Muscle layer of colon (tissue), 2 donors: ENCODE data around the gene PIK3CA.
"Not testable (repeated sequence)": the region's sequence is repeated elsewhere in the genome, so short reads cannot be mapped to it uniquely, and the experiment has no call there.

Experiments used
- H3K27ac ChIP-seq: one replicate; pipeline ENCODE4 v1.7.0; 2013; ENCODE audit warnings: low read depth, mild to moderate bottlenecking, low read length, moderate library complexity
- H3K27me3 ChIP-seq, 2 donors: one replicate each; pipeline ENCODE4 v1.7.0; 2013; ENCODE audit warnings: low read length in 2 of 2, mild to moderate bottlenecking in 2 of 2; ENCODE audit not compliant: insufficient read depth in 2 of 2, control insufficient read depth in 1 of 2
- H3K36me3 ChIP-seq: one replicate; pipeline ENCODE4 v1.7.0; 2013; ENCODE audit warnings: mild to moderate bottlenecking, low read length; ENCODE audit not compliant: insufficient read depth
- H3K4me1 ChIP-seq: one replicate; pipeline ENCODE4 v1.7.0; 2013; ENCODE audit warnings: mild to moderate bottlenecking, low read length; ENCODE audit not compliant: insufficient read depth
- H3K4me3 ChIP-seq, 2 donors: one replicate each; pipeline ENCODE4 v1.7.0; 2013; ENCODE audit warnings: low read length in 2 of 2, low read depth in 1 of 2, mild to moderate bottlenecking in 1 of 2, moderate library complexity in 1 of 2
- H3K9ac ChIP-seq: one replicate; pipeline ENCODE4 v1.7.0; 2013; ENCODE audit warnings: low read length
- H3K9me3 ChIP-seq: one replicate; pipeline ENCODE4 v1.7.0; 2013; ENCODE audit warnings: mild to moderate bottlenecking, low read length
- donor health status: abdominal sarcoma.
- donor health status: Adenocarcinoma of cecum.

Gene PIK3CA

DNA sequence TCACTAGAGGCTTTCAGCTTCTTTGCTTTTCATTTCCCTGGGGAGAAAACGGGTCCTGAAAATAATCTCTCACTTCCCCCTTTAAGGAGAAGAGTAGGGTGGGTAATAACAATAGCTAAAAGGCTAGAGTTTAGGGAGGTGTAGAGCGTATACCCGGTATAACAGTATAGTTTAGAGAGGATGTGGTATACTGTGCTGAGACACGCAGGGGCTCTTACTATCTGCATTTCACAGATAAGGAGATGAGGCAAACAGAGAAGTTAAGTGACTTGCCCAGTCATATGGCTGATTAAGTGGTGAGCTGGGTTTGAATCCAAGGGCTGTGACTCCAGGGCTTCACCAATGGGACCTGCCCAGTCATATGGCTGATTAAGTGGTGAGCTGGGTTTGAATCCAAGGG is 117.7 kb downstream of the PIK3CA start:
- H3K4me3 ChIP-seq: no peak overlapping the region
- H3K4me1 ChIP-seq: no peaks in the 10 kb centered on the region
- H3K9me3 ChIP-seq: no peaks in the 10 kb centered on the region
- H3K9ac ChIP-seq: no peak overlapping the region
- no peaks in the 10 kb centered on the region for H3K27me3 ChIP-seq
- H3K27ac ChIP-seq: no peak overlapping the region
- H3K36me3 ChIP-seq: no peaks in the 10 kb centered on the region

DNA sequence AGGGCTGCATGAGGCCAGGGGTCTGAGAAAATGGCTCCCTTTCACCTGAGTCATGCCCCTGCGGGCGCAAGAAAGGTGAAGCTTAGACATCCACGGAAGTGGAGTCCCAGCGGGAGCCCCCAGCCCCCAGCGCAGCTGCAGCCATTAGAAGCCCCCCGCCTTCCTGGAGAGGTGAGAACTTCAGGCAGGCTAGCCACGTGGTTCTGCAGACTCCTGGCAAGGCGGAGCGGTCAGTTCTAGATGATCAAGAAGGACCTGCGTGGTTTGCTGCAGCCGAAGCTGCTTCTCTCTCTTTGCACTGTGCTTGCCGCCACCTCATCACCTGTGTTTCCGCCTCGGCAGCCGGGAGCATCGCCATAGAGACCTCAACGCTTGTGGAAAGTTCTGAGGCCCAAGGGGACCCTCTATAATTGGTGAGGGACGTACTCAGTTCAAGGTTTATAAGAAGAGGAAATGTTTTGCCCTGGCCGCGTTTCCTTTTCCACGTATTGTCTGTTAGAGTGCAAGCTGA is 118.6 kb downstream of the PIK3CA start:
- Histone ChIP-seq H3K27me3 (no peaks in the 10 kb centered on the region), H3K4me3 (no peak overlapping the region), H3K9me3 (no peaks in the 10 kb centered on the region), H3K27ac (no peak overlapping the region), H3K36me3 (no peaks in the 10 kb centered on the region), H3K9ac (no peak overlapping the region), H3K4me1 (no peaks in the 10 kb centered on the region)

DNA sequence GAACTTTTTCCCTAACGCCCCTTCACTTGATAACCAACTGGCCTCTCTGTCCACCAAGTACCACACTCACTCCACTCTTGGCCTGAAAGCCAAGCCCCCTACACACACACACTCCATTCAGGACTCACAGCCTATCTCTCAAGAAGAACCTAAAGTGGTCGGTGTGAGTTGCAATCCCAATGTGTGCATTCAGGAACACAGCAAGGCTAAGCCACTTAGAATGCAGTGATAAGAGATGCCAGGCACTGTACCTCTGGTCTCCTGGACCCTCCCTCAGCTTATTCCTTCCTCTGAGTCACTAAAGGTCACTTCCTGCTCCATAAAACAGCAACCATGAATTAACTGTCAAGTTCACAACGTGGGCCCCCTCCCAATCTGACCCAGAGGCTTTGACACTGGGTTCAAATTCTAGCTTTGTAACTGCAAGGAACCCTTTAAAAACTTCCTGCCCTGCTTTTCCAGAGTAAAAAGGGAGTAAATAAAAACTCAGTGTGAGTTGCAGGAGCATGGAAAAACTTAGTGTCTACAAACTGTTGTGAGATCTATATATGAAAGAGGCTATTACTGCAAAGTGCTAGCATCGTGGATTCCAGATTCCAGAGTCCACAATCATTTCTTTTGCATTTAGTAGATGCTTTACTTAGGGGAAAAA is 120.4 kb downstream of the PIK3CA start:
- Histone ChIP-seq H3K4me3 (no peak overlapping the region), H3K27ac (no peak overlapping the region), H3K4me1 (no peaks in the 10 kb centered on the region), H3K27me3 (no peaks in the 10 kb centered on the region), H3K9me3 (no peaks in the 10 kb centered on the region), H3K9ac (no peak overlapping the region), H3K36me3 (no peaks in the 10 kb centered on the region)

DNA sequence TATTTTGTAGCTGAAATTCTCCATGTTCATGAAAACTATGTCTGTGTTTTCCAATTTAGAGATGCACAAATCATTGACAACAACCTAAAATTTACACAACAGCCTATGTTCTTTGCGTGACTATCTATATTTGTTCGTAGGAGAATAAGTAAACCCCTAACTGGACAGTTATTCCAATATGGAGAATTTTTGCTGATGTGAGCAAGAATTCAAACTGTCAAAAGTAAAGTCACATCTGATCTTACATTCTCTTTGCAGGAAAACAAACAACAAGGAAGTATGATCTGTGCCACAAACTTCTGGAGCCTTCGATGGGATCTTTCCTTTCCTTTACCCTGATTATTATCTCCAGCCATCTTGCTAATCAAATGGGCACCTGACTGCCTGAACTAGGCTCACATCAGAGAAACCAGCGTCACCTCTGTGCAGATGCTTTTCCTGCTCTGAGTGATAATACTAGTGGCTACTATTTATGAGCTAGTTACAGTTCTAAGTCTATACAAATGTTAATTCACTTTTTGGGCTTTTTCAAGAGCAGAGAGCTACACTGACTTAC is 121.1 kb downstream of the PIK3CA start:
- Histone ChIP-seq H3K4me3 (no peak overlapping the region), H3K27me3 (no peaks in the 10 kb centered on the region), H3K9ac (no peak overlapping the region), H3K36me3 (no peaks in the 10 kb centered on the region), H3K4me1 (no peaks in the 10 kb centered on the region), H3K27ac (no peak overlapping the region), H3K9me3 (no peaks in the 10 kb centered on the region)

DNA sequence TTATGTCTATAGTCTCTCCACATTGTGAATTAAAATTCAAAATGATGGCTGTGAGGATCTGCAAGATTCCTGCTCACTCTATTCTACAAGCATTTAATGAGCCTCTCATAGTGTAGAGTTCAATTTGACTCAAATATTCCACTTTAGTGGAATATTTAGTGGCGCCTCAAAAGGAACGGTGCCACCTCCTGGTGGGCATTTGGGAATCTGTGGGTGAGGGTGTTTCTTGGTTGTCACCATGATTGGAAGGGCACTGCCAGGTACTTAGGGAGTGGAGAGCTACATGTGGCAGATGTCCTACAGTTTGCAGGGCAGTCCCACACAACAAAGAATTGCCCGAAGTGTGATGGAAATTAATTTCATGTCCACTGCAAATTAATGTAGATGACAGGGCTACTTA is 124.2 kb downstream of the PIK3CA start:
- Histone ChIP-seq H3K27me3 (no peaks in the 10 kb centered on the region), H3K4me1 (no peaks in the 10 kb centered on the region), H3K9me3 (no peaks in the 10 kb centered on the region), H3K9ac (no peak overlapping the region), H3K36me3 (no peaks in the 10 kb centered on the region), H3K27ac (no peak overlapping the region), H3K4me3 (no peak overlapping the region)

DNA sequence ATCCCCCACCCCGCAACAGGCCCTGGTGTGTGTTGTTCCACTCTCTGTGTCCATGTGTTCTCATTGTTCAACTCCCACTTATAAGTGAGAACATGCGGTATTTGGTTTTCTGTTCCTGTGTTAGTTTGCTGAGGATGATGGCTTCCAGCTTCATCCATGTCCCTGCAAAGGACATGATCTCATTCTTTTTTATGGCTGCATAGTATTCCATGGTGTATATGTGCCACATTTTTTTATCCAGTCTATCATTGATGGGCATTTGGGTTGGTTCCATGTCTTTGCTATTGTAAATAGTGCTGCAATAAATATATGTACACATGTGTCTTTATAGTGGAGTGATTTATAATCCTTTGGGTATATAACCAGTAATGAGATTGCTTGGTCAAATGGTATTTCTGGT is 126.3 kb downstream of the PIK3CA start:
- not testable (repeated sequence) for H3K36me3 ChIP-seq, H3K27ac ChIP-seq, H3K4me1 ChIP-seq, H3K9ac ChIP-seq, H3K4me3 ChIP-seq, H3K27me3 ChIP-seq, H3K9me3 ChIP-seq

DNA sequence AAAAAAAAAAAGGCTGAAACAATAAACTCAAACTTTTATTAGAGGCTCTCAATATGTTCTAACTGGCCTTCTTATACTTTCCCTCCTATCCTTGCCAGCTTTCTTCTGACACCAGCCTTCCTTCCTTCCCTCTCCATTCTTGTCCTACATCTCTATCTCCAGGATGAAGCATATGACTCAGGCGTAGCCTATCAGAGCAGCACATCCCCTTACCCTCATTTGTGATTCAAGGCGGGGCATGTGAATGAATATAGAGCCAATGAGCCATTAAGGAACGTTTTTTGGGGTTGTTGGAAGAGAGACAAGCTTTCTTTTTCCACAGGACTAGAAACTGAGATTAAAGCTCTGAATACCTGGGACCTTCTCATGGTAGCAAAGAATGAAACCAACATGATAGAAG is 127.8 kb downstream of the PIK3CA start:
- no peaks in the 10 kb centered on the region for H3K36me3 ChIP-seq
- H3K27me3 ChIP-seq: no peaks in the 10 kb centered on the region
- no peak overlapping the region for H3K4me3 ChIP-seq
- H3K9me3 ChIP-seq: no peaks in the 10 kb centered on the region
- no peaks in the 10 kb centered on the region for H3K4me1 ChIP-seq
- no peak overlapping the region for H3K27ac ChIP-seq
- H3K9ac ChIP-seq: no peak overlapping the region

DNA sequence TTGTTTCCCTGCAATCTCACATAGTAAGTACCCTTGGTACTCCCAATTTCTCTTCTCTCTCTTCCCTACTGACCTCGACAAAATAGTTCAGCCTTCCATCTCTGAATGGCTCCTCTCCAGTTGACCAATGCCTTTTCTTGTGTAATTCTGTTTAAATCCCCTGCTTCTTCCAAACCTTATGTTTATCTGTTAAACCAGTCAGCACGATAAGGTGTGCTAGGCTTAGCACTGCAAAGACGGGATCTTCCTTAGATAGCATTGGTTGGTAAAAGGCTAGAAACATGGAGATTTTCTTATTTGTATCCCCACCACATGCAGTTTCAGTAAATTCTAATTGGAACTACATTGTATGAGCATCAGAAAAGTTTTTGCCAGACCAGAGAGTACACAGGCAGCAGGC is 128.6 kb downstream of the PIK3CA start:
- H3K9me3 ChIP-seq: no peaks in the 10 kb centered on the region
- no peak overlapping the region for H3K27ac ChIP-seq
- H3K27me3 ChIP-seq: no peaks in the 10 kb centered on the region
- H3K9ac ChIP-seq: no peak overlapping the region
- no peaks in the 10 kb centered on the region for H3K36me3 ChIP-seq
- H3K4me1 ChIP-seq: no peaks in the 10 kb centered on the region
- no peak overlapping the region for H3K4me3 ChIP-seq

DNA sequence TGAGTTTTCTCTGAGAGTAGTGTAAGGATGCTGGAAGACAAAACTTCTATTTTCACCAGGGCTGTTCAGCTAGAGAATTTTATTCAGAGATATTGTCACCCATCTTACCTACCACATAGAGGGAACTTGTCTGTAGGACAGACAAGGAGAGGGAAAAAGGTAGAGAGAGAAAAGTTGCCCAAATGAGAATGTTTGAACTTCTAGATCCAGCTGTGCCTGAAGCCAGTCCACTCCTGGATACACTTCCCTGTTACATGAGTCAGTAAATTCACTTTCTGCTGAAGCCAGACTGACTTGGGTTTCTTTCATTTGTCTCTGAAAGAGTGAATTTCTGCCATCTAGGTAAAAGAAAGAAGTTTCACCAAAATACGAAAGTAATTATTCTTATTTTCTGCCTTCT is 130.0 kb downstream of the PIK3CA start:
- Histone ChIP-seq H3K36me3 (no peaks in the 10 kb centered on the region), H3K27ac (no peak overlapping the region), H3K4me3 (no peak overlapping the region), H3K9me3 (no peaks in the 10 kb centered on the region), H3K27me3 (no peaks in the 10 kb centered on the region), H3K9ac (no peak overlapping the region), H3K4me1 (no peaks in the 10 kb centered on the region)

DNA sequence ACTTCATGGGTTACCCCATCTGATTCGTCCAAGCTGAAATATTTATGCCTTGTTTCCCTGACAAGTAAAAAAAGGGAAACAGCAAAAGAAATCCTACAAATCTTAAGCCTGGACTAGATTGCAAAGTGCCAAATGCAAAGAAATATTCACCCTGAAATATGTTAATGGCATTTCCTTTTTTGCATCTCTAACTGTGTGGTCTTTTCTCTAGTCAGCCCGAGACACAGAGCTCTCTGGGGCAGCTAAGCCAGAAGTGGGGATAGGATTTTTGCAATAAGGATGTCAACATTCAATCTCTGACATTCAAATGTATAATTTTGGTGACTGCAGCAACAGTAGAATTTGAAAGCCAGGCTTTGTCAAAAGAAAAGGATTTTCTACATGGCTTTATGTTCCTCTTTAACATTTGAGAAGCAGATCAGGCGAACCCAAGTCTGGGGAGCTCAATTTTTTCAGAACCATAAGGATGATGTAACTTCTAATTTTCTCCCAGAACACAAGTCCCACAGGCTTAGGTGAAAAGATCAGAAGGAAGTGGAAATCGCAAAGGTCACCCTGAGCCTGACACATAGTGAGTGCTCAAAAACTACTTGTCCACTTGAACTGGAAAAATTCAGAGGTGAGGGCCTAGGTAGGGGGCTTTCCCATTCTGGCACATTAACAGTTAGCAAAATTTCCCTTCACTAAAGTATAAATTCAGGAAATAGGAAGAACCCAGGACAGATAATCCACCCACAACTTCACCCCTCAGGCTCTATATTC is 131.0 kb downstream of the PIK3CA start:
- Histone ChIP-seq H3K4me1 (no peaks in the 10 kb centered on the region), H3K9me3 (no peaks in the 10 kb centered on the region), H3K27me3 (no peaks in the 10 kb centered on the region), H3K9ac (no peak overlapping the region), H3K27ac (no peak overlapping the region), H3K4me3 (no peak overlapping the region), H3K36me3 (no peaks in the 10 kb centered on the region)

DNA sequence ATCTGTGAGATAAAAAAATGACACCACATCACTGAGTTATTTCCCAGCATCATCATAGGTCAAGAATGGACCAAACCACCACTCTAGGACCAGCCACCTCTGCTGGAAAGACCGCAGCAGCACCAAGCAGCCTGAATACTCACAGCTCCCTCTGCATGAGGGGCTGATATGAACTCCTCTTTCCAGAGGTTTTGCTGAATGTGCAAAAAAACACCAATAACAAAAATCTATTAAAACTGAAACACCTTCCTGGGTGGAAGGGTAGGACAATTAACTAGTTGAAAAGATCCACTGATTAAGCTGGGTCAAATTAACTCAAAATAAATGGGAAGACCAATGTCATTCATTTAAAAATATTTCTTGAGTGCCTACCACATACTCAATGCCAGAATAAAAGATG is 131.7 kb downstream of the PIK3CA start:
- no peak overlapping the region for H3K27ac ChIP-seq
- H3K9ac ChIP-seq: no peak overlapping the region
- no peaks in the 10 kb centered on the region for H3K27me3 ChIP-seq
- H3K4me3 ChIP-seq: no peak overlapping the region
- no peaks in the 10 kb centered on the region for H3K9me3 ChIP-seq
- no peaks in the 10 kb centered on the region for H3K4me1 ChIP-seq
- no peaks in the 10 kb centered on the region for H3K36me3 ChIP-seq
